IPS-11a (cell line): ENCODE results near the gene RSPH9.

ENCODE experiments used
- H3K4me3 ChIP-seq: one replicate; pipeline ENCODE4 v1.5.1; 2013; ENCODE audit warnings: low read depth, low read length, control low read depth

The RSPH9 gene

DNA sequence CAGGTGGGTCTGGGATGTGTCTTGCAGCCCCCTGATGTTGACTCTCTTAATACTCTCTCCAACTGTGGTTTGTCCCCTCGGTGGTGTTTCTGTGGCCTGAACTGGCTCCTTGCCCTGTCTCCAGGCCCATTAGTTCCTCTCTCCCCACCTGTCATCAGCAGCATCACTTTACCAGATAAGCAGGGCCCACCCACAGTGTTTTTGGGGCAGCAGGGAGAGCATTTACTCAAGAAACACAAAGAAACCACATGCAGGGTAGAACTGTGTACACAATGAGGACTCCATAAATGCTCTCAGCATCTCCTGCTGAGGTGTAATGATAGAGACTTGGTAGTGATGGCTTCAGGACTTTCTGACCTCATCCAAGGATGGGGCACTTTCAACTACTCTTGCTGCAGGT, 62.9 kb downstream of the RSPH9 start:
- no peak overlapping the region for H3K4me3 ChIP-seq

DNA sequence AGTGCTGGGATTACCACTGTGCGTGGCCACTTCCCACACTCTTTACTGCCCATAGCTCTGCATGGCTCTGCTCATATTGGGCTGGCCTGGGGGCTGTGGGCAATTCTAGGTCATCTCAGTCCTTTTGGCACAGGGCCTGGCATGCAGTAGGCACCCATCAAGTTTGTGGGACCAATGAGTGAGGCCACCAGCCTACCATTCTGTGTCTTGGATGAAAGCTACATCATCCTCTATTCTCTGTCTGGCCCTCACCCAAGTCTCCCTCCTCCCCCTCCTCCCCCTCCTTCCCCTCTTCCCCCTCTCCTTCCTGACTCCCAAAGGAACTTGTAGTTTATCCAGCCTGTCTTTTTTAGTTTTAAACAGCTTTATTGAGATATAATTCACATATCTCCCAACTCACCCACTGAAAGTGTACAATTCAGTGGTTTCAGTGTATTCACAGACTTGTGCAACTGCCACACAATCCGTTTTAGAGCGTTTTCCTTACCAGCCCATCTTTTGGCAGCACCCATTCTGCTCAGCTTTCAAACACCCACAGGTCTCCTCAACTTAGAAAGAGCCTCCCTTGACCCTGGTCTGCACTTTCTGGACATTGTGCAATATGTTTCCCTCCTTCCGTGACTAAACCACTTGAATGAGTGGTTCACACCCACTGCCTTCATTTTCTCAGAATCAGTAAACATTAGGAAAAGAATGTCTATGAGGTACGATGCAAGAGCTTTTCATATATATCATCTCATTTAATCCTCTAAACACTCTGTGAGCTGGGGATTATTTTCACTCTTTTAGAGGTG, 64.2 kb downstream of the RSPH9 start:
- no peak overlapping the region for H3K4me3 ChIP-seq

DNA sequence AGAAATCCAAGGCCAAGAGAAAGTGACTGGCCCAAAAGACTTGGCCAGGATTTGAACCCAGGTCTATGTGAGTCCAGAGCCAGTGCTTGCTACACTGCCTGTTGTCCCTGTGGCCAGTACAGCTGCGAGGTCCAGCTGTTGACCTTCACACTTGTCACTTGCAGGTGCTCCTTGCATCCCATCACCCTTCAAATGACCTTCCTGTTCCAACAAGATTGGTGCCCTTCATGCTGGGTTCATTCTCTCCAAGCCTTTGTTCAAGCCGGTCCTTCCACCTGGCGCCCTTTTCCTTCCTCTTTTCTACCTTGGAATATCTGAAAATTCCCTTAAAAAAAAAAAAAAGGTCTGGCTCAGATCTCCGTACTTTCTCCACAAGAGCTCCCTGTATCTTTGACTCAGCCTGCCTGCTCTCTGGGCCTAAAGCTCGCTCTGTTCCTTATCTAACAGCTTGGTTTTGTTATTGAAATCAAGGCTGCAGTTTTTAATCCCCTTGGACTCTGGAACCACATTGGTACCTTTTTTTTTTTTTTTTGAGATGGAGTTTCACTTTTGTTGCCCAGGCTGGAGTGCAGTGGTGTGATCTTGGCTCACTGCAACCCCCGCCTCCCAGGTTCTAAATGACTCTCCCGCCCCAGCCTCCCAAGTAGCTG, 64.9 kb downstream of the RSPH9 start:
- no peak overlapping the region for H3K4me3 ChIP-seq

DNA sequence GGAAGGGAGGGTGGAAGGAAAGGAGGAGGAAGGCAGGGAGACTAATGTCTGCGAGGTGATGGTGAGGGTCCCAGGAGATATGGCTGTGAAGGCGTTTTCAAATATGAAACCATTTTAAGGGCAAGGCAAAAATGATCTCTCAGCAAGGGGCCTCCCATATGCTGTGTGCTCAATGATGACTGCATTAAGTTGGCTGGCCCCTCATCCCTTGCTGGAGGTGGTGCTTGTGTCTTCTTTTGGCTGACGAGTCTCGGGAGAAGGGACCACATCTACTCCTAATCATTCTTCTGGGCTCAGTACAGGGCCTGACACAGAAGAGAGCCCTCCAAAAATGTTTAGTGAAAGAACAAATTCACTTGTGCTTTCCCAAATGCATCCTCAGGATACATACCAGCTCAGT, 65.7 kb downstream of the RSPH9 start:
- H3K4me3 ChIP-seq, result no peak overlapping the region

DNA sequence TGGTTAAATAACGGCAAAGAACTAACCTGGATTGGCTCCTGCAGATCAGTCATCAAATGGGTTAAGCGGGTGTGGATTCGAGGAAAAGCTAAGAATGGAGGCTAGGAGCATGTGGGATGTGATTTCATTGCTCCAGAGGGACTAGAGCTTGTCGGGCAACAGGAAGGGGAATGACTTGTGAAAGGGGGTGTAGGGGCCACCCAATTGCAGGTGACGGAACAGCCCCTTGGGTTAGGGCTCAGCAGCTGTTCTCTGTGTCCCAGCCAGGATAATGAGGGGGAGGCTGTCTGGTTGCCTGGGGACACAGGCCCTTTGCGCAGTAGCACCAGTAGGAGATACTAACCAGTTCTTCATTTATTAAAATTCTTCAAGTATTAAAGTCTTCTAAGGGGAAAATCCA, 67.7 kb downstream of the RSPH9 start:
- no peak overlapping the region for H3K4me3 ChIP-seq

DNA sequence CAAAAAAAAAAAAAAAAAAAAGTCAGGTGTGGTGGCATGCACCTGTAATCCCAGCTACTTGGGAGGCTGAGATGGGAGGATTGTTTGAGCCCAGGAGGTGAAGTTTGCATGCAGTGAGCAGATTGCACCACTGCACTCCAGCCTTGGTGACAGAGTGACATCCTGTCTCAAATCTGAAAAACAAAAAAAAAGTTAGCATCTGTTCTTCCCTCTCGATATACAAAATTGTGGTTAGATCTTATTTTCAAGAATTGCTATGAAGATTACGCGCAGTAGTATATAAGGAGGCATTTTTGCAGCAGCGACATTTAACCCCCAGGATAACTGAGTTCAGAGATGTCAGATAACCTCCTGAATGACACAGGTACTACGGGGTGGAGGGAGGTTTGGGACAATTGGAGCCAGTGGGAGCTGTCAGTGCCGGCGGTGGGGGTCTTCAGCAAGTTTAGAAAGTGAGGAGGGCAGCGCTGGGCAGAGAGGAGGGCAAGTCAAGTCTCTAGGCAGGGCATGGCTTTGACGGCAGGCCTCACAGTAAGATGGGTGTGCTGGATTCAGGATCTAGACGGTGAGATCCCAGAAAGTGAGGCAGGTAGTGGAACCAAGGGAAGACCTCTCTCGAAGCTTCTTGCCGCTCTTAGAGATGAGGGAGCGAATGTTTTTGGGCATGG, 68.9 kb downstream of the RSPH9 start:
- H3K4me3 ChIP-seq, result no peak overlapping the region

DNA sequence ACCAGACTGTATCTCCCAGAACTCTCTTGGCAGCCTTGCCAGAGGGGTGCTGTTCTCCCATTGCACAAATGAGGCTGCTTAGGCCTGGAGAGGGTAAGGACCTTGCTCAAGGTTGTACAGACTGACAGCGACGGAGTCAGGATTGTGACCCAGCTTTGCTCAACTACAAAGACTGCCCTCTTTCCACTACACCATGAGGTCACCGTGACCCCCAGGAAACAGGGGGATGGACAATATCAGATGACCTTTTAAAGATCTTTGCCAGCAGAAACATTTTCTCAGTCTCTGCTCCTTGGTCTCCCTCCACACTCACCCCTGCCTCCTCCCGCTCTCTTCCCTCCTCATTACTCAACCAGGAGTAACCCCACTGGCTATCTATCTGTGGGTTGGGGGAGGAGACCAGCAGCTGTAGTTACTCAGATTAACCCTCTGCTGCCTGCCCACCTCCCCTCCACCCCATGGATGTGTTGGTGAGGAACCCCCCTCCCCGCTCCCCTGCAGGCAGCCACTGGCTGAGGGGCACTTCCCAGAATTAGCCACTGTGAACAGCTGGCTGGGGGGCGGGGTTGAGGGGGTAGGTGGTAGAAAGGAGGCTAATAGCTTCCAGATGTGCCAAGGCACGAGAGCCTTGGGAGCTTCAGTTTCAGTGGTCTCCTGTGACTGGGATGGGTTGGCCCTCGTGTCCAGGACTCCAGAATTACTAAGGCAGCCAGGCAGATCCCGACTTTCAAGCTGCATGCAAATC, 69.6 kb downstream of the RSPH9 start:
- H3K4me3 ChIP-seq, result no peak overlapping the region

DNA sequence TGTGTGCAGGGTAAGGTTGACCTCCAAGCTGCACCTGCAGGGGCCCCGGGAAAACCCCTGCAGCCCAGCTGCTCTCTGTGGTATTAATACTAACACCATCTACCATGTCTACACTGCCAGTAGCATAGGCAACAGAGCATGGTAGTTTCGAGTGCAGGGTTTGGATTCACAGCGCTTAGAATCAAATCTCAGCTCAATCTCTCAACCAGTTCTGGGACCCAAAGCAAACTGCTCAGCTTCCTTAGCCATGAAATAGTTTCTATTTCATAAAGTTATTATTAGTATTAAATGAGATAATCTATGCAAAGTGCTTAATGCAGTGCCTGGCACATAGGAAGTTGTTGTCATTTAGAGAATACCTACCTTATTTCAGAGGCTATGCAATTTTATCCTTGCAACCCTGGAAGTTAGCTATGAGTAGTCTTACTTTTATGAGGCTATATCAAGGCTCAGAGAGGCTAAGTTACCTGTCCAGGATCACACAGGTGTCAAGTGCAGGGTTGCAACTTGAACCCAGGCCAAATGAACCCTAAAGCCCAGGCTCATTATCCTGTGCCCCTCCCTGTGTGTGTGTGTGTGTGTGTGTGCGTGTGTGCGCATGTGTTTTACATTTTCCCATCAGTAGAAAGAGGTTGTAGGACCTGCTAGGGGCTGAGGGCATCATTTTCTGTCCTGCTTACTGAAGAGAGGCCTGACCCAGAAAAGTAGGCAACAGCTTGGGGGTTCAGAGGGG, 70.4 kb downstream of the RSPH9 start:
- no peak overlapping the region for H3K4me3 ChIP-seq

DNA sequence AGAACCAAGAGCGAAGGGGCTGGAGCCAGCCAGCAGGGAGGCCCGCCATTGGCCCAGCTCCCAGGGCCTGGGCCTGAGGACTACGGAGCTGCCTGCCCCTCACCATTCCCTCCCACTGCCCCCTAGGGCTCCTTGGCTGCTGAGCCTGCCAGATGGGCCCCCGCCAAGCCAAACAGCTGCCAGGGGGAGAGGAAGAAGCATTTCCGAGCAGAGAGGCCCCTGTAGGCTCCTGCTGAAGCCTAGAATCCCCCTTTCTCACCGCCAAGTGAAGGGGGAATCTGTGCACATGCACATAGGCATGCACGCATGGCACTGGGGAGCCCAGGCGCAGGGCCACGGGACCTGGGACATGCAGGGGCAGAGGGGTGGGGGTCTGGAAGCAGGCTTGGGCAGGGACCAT, 71.3 kb downstream of the RSPH9 start:
- H3K4me3 ChIP-seq, result no peak overlapping the region

DNA sequence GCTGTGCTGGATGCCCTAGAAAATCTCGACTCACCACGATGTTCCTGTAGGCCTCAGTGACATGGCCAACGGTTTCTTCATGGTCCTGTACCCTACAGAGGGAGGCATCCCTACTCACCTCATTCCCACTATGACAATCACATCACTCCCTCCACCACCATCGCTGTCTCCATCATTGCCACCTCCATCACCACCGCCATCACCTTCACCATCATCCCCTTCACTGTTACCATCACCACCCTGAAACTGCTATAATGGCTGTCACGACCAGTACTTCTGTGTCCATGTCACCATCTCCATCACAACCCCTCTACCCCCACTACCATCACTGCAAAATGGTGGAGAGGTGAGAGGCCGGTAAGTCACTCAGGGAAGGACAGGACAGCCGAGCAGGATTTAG, 72.6 kb downstream of the RSPH9 start:
- H3K4me3 ChIP-seq, result no peak overlapping the region

DNA sequence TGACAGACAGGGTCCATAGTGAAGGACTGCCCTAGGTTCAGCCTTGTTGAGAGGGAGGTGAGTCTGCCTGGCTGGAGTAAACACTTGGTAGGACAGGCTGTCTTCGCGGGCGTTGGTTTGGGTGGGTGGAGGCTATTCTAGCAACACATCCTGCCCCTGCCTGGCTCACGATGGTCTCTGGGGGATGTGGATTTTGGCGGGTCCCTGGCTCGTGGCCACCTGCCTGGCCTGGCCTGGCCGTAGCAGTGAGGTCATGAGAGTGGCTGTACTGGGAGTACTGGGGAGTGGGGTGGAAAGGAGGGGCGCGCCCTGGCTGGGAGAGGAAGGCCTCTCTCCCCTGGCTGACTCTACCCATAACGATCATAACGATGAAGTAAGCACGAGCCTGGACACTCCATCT, 73.0 kb downstream of the RSPH9 start:
- H3K4me3 ChIP-seq, result no peak overlapping the region

DNA sequence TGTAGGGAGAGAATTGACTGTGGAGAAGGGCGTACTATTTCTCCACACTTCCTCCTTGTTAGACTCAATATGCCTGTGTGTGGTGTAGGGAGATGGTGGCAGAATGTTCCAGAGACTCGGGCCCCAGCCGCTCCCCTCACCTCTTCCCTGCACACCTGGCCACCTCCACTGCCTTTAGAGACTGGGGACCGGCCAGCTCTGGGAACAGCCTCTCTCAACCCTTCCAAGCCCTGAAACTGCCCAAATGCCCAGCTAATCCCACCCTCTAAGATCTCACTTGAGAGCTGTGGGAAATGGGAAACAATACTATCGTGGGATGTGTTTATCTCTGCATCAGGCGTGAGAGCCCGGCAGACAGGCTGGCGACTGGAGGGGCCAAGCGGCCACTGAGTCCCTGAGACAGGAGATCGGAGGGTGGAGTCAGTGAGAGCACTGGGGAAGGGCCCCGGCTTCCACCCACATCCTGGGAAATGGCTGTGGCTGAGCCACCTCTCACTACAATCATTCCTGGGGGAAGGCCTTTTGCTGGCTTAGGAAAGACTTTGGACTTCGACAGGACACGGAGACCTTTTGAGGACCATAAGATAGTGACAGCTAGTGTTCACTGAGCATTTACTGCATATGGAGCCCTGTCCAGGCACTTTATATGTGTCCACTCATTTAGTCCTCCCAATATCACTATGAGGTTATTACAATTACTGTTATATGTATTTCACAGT, 73.7 kb downstream of the RSPH9 start:
- H3K4me3 ChIP-seq, result no peak overlapping the region

DNA sequence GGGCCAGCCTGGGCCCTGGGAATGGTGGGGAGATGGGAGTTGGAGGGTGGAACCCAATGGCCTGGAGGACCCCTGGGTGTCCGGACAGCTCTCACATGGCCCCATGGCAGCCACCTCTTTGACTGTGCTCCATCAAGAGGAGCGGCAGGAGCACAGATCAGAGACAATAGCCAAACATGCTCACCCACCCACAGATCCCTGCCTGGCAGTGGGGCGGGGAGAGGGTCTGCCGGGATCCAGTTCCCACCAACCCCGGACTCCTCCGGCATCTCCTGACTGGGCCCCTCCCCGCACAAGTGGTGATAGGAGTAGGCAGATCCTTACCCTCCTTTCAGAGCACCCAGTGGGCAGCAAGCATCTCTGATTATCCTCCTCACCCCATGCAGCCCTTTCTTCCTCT, 74.7 kb downstream of the RSPH9 start:
- H3K4me3 ChIP-seq, result no peak overlapping the region

DNA sequence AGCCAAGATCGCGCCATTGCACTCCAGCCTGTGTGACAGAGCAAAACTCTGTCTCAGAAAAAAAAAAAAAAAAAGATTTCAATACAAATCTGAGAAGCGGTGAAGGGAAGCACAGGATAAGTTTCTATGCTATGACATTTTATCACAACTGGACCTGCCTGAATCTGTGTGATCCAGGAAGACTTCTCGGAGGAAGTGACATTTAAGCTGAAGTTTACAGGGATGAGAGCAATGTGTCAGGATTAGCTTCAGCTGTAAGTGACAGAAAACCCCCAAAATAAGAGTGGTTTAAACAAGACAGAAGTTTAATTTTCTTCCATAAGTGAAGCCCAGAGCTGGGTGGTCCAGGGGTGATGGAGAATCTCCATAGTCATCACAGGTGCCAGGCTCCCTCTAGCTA, 76.2 kb downstream of the RSPH9 start:
- H3K4me3 ChIP-seq, result no peak overlapping the region
